Upper lobe of left lung (tissue), 6 donors: ENCODE data around the gene ADNP2. TPM values are rescaled to one million over a fixed set of nuclear protein-coding genes. Genes with fewer than 3 reads are reported as not detected.
A peak's percentile ranks its signal among the peaks of the same experiment; 100 is the strongest.

Experiments used
- ATAC-seq, 2 donors: fragments of 200-7000 bp; cut with Tn5 transposase; one replicate each; pipeline ENCODE4 v1.9.1; 2022; ENCODE audit warnings: mild to moderate bottlenecking in 2 of 2, moderate library complexity in 2 of 2; ENCODE audit not compliant: low FRiP score in 2 of 2
- DNase-seq, 2 donors: peaks; one replicate each; pipeline ENCODE4 v3.0.0-alpha.2; 2019 to 2020
- H3K27ac ChIP-seq, 4 donors: fragments of 200-600 bp; sonication (generic); one replicate each; pipeline ENCODE4 v1.5.1; 2016 to 2019
- H3K27me3 ChIP-seq, 4 donors: fragments of 200-600 bp; sonication (generic); one replicate each; pipeline ENCODE4 v1.5.1; 2017 to 2019
- H3K36me3 ChIP-seq, 4 donors: fragments of 200-600 bp; sonication (generic); one replicate each; pipeline ENCODE4 v1.5.1; 2016 to 2019
- H3K4me1 ChIP-seq, 4 donors: fragments of 200-600 bp; sonication (generic); one replicate each; pipeline ENCODE4 v1.5.1; 2018 to 2019
- H3K4me3 ChIP-seq, 4 donors: fragments of 200-600 bp; sonication (generic); one replicate each; pipeline ENCODE4 v1.5.1; 2017 to 2019; ENCODE audit warnings: mild to moderate bottlenecking in 2 of 4, moderate library complexity in 1 of 4
- H3K9me3 ChIP-seq, 4 donors: fragments of 200-600 bp; sonication (generic); one replicate each; pipeline ENCODE4 v1.5.1; 2018 to 2019
- EP300 ChIP-seq, 4 donors: sonication (generic); formaldehyde crosslinking; IDR thresholded peaks; one replicate each; pipeline ENCODE4 v1.5.1; 2017; ENCODE audit warnings: antibody characterized with exemption in 4 of 4, control low read depth in 2 of 4
- POLR2A ChIP-seq, 4 donors: fragments of 450-650 bp; IDR thresholded peaks; one replicate each; pipeline ENCODE4 v1.5.1; 2016 to 2017; ENCODE audit warnings: antibody characterized with exemption in 4 of 4, mild to moderate bottlenecking in 2 of 4
- POLR2AphosphoS5 ChIP-seq, 2 donors: sonication (generic); formaldehyde crosslinking; IDR thresholded peaks; one replicate each; pipeline ENCODE4 v1.5.1; 2017; ENCODE audit warnings: antibody characterized with exemption in 2 of 2
- WGBS, 2 donors: methylation state at CpG; one replicate each; pipeline ENCODE4 v1.1.5; 2017 to 2018; 5-methylcytosine and 5-hydroxymethylcytosine counted together
- total RNA-seq, 6 donors: library from RNA; depleted of rRNA in 4 of 6; stranded (reverse); fragments of >200 nt in 4 of 6; gene quantifications; one replicate each; pipeline versions ENCODE4 v1.1.0 to v1.2.1, GENCODE V29; 2016 to 2021
- TF ChIP-seq, protein P1 (sequence below), 6 experiments: fragments of 450-650 bp in 4 of 6; fragments of 200-600 bp in 2 of 6; sonication (generic) in 2 of 6; IDR thresholded peaks; one replicate each; pipeline ENCODE4 v1.5.1; 2016 to 2019; ENCODE audit warnings: antibody characterized with exemption in 6 of 6
- donor health status: DM: no; HTN: no; CAD: no; lungs with moderate emphysema.
- donor health status: DM: no; HTN: yes; CAD: no; lungs with severe emphysema.

ADNP2 gene
- total RNA-seq, 6 donors from 2014 or later = 12.4 to 26.6 (median 16.1) TPM

DNA sequence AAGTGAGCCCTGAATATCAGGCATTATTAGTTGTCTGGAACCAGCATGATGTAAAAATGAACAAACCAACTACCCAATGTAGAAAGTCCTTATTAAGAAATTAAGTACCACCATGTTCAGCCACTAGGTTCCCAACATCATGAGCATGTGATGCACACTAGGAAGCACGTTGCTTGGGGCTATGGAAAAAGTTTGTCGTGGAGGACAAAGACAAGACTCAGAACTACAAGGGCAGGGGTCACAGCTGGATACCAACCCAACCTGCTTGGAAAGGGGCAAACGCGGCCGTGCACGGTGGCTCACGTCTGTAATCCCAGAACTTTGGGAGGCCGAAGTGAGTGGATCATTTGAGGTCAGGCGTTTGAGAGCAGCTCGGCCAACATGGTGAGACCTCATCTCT, 64.0 kb downstream of the ADNP2 start:
- Histone ChIP-seq H3K4me1 (peaks cover 0 to 6% (median 5%) of the 10 kb centered on the region in 4 donors), H3K4me3 (no peak overlapping the region), H3K36me3 (no peaks in the 10 kb centered on the region), H3K27me3 (no peaks in the 10 kb centered on the region), H3K27ac (no peak overlapping the region), H3K9me3 (no peaks in the 10 kb centered on the region)
- WGBS, 2 donors = 91 to 92% methylated on average over 10 of the region's 10 CpGs
- ATAC-seq = no peak
- no peak for DNase-seq
- TF ChIP-seq POLR2A (IDR thresholded peaks at IDR 0.05) (no peak), POLR2AphosphoS5 (IDR thresholded peaks at IDR 0.05) (no peak), EP300 (IDR thresholded peaks at IDR 0.05) (no peak)
- TF ChIP-seq, protein P1, sequence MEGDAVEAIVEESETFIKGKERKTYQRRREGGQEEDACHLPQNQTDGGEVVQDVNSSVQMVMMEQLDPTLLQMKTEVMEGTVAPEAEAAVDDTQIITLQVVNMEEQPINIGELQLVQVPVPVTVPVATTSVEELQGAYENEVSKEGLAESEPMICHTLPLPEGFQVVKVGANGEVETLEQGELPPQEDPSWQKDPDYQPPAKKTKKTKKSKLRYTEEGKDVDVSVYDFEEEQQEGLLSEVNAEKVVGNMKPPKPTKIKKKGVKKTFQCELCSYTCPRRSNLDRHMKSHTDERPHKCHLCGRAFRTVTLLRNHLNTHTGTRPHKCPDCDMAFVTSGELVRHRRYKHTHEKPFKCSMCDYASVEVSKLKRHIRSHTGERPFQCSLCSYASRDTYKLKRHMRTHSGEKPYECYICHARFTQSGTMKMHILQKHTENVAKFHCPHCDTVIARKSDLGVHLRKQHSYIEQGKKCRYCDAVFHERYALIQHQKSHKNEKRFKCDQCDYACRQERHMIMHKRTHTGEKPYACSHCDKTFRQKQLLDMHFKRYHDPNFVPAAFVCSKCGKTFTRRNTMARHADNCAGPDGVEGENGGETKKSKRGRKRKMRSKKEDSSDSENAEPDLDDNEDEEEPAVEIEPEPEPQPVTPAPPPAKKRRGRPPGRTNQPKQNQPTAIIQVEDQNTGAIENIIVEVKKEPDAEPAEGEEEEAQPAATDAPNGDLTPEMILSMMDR (IDR thresholded peaks at IDR 0.05) = no peak

DNA sequence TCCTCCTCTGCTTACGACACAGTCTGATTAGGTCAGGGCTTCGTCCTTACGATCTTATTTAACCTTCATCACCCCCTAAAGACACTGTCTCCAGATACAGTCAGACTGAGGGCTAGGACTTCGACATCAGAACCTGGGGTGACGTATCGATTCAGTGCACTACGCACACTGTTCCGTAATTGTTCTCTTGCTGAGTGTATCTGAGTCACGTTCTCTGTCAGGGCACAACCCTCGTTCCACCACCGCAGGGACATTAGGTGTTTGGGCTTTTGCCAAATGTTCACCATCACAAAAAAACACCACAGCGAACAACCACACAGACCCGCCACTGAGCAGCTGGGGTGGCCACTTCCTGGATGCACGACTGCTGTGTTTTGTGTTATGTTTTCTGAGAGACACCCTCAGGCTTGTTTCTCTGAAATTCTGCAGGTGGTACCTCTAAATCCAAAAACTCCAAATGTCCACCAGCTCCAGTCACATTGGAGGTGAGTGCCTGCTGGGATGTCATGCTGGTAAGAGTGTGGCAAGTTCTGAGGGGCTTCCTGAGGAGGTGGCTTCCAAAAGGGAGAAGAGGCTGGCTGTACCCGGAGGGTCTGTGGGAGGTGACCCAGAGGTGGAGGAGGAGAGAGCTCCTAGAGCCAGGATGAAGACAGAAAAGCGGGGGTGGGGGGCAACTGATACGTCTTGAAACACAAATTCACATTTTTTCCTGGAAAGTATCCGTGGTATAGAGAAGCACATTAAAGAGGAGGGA, 66.6 kb downstream of the ADNP2 start:
- H3K27ac ChIP-seq = peak overlapping the region in 1 of 4 donors; percentile 21
- no peak for TF ChIP-seq EP300 (IDR thresholded peaks at IDR 0.05)
- TF ChIP-seq, protein P1 (IDR thresholded peaks at IDR 0.05) = no peak
- TF ChIP-seq POLR2A (IDR thresholded peaks at IDR 0.05) = no peak
- no peak for TF ChIP-seq POLR2AphosphoS5 (IDR thresholded peaks at IDR 0.05)
- peaks cover 0 to 6% (median 5%) of the 10 kb centered on the region in 4 donors for H3K4me1 ChIP-seq
- H3K27me3 ChIP-seq = no peaks in the 10 kb centered on the region
- H3K9me3 ChIP-seq = no peaks in the 10 kb centered on the region
- no peaks in the 10 kb centered on the region for H3K36me3 ChIP-seq
- WGBS, 2 donors = 74 to 78% methylated on average over 18 of the region's 18 CpGs
- ATAC-seq (no peak), DNase-seq (peak in 1 of 2 donors; percentile 31)
- H3K4me3 ChIP-seq = no peak overlapping the region

DNA sequence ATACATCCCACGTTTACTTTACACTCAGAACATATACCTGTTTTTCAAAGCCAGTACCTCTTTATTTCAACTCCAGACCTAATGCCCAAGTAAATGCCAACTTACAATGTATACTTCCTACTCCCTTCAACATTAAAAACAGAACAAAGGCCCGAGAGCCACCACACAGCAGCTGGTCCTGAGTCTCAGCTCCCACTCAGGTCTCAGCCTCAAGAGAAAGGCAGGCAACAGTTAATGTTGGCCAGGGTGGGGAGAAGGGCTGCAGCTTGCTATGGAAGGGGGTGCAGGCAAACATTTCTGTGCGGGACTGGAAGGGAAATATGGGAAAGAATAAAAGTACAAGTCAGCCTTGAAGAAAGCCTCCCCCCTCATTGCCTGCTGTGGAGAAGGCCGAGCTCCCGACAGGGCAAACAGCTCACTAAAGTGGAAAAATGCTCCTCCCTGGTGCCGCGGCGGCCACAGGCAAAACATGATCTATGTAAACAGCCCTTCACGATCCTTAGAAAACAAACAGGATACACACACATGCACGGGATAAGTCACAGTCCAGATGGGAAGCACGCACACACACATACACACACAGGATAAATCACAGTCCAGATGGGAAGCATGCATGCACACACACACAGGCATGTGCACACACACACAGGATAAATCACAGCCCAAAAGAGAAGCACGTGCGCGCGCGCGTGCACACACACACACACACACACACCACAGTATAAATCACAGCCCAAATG, 67.4 kb downstream of the ADNP2 start:
- 56 to 61% methylated on average over 17 of the region's 17 CpGs for WGBS, 2 donors
- TF ChIP-seq POLR2AphosphoS5 (IDR thresholded peaks at IDR 0.05) = no peak
- TF ChIP-seq, protein P1 (IDR thresholded peaks at IDR 0.05) = no peak
- TF ChIP-seq POLR2A (IDR thresholded peaks at IDR 0.05) = no peak
- no peak for TF ChIP-seq EP300 (IDR thresholded peaks at IDR 0.05)
- Histone ChIP-seq H3K4me3 (no peak overlapping the region), H3K36me3 (no peaks in the 10 kb centered on the region), H3K27ac (no peak overlapping the region), H3K4me1 (peaks cover 0 to 1% (median under 1%) of the 10 kb centered on the region in 4 donors), H3K9me3 (no peaks in the 10 kb centered on the region), H3K27me3 (no peaks in the 10 kb centered on the region)
- DNase-seq (no peak), ATAC-seq (no peak)

DNA sequence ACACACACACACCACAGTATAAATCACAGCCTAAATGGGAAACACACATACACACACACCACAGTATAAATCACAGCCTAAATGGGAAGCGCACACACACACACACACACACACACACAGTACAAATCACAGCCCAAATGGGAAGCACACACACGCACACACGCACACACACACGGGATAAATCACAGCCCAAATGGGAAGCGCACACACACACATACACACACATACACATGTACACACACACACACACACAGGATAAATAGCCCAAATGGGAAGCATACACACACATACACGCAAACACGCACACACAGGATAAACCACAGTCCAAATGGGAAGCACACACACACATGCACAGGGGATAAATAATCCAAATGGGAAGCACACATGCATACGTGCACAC, 68.1 kb downstream of the ADNP2 start:
- WGBS, 2 donors = 92 to 93% methylated on average over 8 of the region's 8 CpGs

More for the DNA sequence above, 68.1 kb downstream of the ADNP2 start:
- Histone ChIP-seq H3K27me3 (no peaks in the 10 kb centered on the region), H3K4me3 (no peak overlapping the region), H3K9me3 (no peaks in the 10 kb centered on the region), H3K36me3 (no peaks in the 10 kb centered on the region), H3K27ac (no peak overlapping the region), H3K4me1 (no peaks in the 10 kb centered on the region)
- no peak for DNase-seq
- TF ChIP-seq, protein P1 (IDR thresholded peaks at IDR 0.05) = no peak
- TF ChIP-seq POLR2AphosphoS5 (IDR thresholded peaks at IDR 0.05) (no peak), EP300 (IDR thresholded peaks at IDR 0.05) (no peak), POLR2A (IDR thresholded peaks at IDR 0.05) (no peak)
- no peak for ATAC-seq
